Osteocyte (in vitro differentiated cells): ENCODE measurements around the gene LRRC40. TPM values are rescaled to one million over a fixed set of nuclear protein-coding genes. Genes with fewer than 3 reads are reported as not detected.
A peak's percentile ranks its signal among the peaks of the same experiment; 100 is the strongest.

ENCODE experiments used
- DNase-seq: peaks from one replicate; pipeline ENCODE4 v3.0.0; 2021; ENCODE audit warnings: mixed read lengths; ENCODE audit not compliant: unreplicated experiment; ENCODE audit errors: extremely low spot score
- H3K27ac Mint-ChIP-seq: one replicate; pipeline ENCODE4 v1.8.0; 2021; ENCODE audit warnings: mild to moderate bottlenecking, mixed read lengths; ENCODE audit not compliant: unreplicated experiment
- H3K27me3 Mint-ChIP-seq: one replicate; pipeline ENCODE4 v1.8.0; 2021; ENCODE audit warnings: mixed read lengths; ENCODE audit not compliant: unreplicated experiment
- H3K36me3 Mint-ChIP-seq: one replicate; pipeline ENCODE4 v1.8.0; 2021; ENCODE audit warnings: mixed read lengths; ENCODE audit not compliant: unreplicated experiment
- H3K4me1 Mint-ChIP-seq: one replicate; pipeline ENCODE4 v1.8.0; 2021; ENCODE audit warnings: mixed read lengths; ENCODE audit not compliant: unreplicated experiment
- H3K4me3 Mint-ChIP-seq: one replicate; pipeline ENCODE4 v1.8.0; 2021; ENCODE audit warnings: mild to moderate bottlenecking, moderate library complexity, mixed read lengths; ENCODE audit not compliant: unreplicated experiment
- H3K9me3 Mint-ChIP-seq: one replicate; pipeline ENCODE4 v1.8.0; 2021; ENCODE audit warnings: mixed read lengths; ENCODE audit not compliant: unreplicated experiment
- total RNA-seq: library from RNA; stranded (reverse); gene quantifications from 2 replicates; pipeline ENCODE4 v1.2.1, GENCODE V29; 2021
- TF ChIP-seq, protein P1 (sequence below): fragments of 200-600 bp; sonication (generic); IDR thresholded peaks from 2 replicates; pipeline ENCODE4 v1.5.0; 2021; ENCODE audit warnings: antibody characterized with exemption, mild to moderate bottlenecking, moderate library complexity

Gene LRRC40
- total RNA-seq, 1 donor from 2014 or later, result 17.1 TPM

DNA sequence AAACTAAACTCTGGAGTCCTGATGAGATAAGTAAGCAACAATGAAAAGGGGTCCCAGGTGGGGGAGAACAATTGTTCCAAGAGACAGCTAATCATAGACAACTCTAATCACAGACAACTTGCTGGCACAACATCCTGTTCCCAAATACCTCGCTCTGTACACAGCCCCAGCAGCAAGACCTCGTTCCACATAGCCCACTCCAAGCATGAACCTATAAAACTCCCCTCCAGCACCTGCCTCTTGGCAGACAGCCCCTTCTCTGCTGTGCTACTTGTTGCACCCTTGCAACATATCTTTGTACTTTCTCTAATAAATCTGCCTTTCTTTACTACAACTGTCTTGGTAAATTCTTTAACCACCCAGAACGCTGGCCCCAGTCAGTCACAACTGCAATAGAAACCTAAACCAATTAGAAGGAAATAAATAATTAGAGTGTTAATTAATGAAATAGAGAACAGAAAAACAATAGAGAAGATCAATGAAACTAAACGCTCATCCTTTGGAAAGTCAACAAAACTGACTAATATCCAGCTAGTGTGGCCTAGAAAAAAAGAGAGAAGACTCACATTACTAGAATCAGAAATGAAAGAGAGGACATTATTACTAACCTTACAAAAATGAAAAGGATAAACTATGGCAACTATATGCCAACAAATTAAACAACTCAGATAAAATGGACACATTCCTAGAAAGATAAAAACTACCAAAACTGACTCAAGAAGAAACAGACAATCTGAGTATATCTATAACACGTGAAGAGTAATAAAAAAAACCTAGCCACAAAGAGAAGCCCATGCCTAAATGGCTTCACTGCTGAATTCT is 36.1 kb downstream of the LRRC40 start:
- no peaks in the 10 kb centered on the region for H3K27me3 Mint-ChIP-seq

DNA sequence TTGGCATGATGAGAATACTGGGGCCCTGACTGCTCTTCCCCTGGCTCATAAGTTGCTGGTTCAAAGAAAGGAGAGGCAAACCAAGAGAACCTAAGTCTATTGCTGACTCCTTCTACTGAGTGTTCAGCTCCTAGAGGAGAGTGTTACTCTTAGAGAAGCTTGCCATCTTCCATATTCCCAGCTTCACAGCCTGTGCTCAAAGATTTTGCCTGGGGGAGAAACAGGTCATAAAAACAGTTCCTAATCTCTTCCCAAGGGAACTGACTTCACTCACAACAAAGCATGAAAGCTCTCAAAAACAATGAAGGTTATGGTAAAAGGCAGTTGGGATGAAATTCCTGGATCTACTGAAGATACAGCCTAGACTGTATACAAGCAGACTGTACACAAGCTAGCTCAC is 37.1 kb downstream of the LRRC40 start:
- Mint-ChIP-seq H3K4me3 (no peak overlapping the region), H3K4me1 (peaks cover 13% of the 10 kb centered on the region), H3K36me3 (peaks cover 34% of the 10 kb centered on the region), H3K9me3 (peaks cover 3% of the 10 kb centered on the region), H3K27ac (peak overlapping the region; percentile 31), H3K27me3 (no peaks in the 10 kb centered on the region)
- TF ChIP-seq, protein P1, sequence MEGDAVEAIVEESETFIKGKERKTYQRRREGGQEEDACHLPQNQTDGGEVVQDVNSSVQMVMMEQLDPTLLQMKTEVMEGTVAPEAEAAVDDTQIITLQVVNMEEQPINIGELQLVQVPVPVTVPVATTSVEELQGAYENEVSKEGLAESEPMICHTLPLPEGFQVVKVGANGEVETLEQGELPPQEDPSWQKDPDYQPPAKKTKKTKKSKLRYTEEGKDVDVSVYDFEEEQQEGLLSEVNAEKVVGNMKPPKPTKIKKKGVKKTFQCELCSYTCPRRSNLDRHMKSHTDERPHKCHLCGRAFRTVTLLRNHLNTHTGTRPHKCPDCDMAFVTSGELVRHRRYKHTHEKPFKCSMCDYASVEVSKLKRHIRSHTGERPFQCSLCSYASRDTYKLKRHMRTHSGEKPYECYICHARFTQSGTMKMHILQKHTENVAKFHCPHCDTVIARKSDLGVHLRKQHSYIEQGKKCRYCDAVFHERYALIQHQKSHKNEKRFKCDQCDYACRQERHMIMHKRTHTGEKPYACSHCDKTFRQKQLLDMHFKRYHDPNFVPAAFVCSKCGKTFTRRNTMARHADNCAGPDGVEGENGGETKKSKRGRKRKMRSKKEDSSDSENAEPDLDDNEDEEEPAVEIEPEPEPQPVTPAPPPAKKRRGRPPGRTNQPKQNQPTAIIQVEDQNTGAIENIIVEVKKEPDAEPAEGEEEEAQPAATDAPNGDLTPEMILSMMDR, result no peak
- no peak for DNase-seq

More for the DNA sequence above, 36.1 kb downstream of the LRRC40 start:
- no peak for DNase-seq
- Mint-ChIP-seq H3K4me3 (no peak overlapping the region), H3K4me1 (peaks cover 13% of the 10 kb centered on the region), H3K9me3 (peaks cover 3% of the 10 kb centered on the region), H3K27ac (no peak overlapping the region), H3K36me3 (peaks cover 37% of the 10 kb centered on the region)
- TF ChIP-seq, protein P1, result no peak

DNA sequence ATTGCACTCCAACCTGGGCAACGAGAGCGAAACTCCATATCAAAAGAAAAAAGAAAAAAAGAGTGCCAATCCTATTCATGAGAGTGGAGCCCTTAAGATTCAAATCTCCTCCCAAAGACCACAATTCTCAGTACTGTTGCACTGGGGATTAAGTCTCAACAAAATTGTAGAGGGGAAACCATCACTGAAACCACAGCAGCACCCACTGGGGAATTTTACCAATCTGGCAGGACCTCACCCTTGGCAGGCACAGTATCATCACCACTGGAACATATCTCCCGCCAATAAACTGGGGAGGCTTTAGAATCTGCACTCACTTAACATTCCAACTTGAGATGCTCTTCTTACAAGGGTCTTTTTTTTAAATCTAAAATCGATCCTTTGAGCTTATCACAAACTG is 41.0 kb downstream of the LRRC40 start:
- TF ChIP-seq, protein P1, result no peak
- H3K27ac Mint-ChIP-seq, result no peak overlapping the region
- H3K27me3 Mint-ChIP-seq, result no peaks in the 10 kb centered on the region
- no peak for DNase-seq
- H3K36me3 Mint-ChIP-seq, result peaks cover 30% of the 10 kb centered on the region
- H3K4me3 Mint-ChIP-seq, result no peak overlapping the region
- H3K9me3 Mint-ChIP-seq, result peaks cover 2% of the 10 kb centered on the region
- peaks cover 11% of the 10 kb centered on the region for H3K4me1 Mint-ChIP-seq

DNA sequence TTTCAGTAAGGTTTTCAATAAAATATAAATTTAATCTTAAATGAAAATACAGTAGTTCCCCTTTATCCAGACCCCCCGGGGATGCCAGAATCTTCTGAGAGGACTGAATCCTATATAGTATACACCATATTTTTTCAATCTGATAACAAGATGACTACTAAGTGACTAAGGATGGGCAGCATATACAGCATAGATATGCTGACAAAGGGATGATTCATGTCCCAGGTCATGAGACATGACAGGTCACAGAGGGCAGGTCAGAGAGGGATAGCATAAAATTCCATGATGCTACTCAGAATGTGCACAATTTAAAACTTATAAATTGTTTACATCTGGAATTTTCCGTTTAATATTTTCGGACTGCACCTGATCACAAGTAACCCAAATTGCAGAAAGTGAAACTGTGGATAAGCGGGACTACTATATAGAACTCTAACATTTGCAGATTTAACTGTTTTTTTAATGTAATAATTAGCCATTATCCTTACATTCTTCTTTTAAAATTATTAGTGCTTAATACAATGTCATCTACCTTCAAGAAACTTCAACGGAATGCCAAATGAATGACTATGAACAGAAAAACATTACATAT is 48.8 kb downstream of the LRRC40 start:
- Mint-ChIP-seq H3K4me3 (no peak overlapping the region), H3K27me3 (no peaks in the 10 kb centered on the region), H3K27ac (no peak overlapping the region), H3K4me1 (no peaks in the 10 kb centered on the region), H3K9me3 (no peaks in the 10 kb centered on the region), H3K36me3 (peaks cover 20% of the 10 kb centered on the region)
- TF ChIP-seq, protein P1, result no peak
- DNase-seq, result no peak

DNA sequence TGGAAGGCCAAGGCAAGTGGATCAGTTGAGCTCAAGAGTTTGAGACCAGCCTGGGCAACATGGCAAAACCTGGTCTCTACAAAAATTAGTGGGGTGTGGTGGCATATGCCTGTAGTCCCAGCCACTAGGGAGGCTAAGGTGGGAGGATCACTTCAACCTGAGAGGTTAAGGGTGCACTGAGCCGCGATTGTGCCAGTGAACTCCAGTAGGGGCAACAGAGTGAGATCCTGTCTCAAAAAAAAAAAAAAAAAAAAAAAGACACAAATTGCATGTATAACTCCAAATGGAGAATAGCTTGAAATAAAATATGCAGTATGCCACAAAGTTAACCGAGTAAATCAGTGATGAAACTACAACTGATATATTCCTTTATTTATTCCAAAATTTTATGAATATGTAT is 51.6 kb downstream of the LRRC40 start:
- H3K4me3 Mint-ChIP-seq, result no peak overlapping the region
- DNase-seq, result no peak
- no peak overlapping the region for H3K27ac Mint-ChIP-seq
- H3K36me3 Mint-ChIP-seq, result peaks cover 12% of the 10 kb centered on the region
- no peaks in the 10 kb centered on the region for H3K9me3 Mint-ChIP-seq
- H3K4me1 Mint-ChIP-seq, result no peaks in the 10 kb centered on the region
- TF ChIP-seq, protein P1, result no peak
- no peaks in the 10 kb centered on the region for H3K27me3 Mint-ChIP-seq
